Loucy (cell line): ENCODE results near the gene IL1RN.
A peak's percentile ranks its signal among the peaks of the same experiment; 100 is the strongest.

Experiments used
- H2AFZ ChIP-seq: fragments of 200-600 bp; sonication (generic); 2 replicates; pipeline ENCODE4 v1.6.0; 2016; ENCODE audit warnings: antibody characterized with exemption, mild to moderate bottlenecking, low read length, moderate library complexity
- H3F3A ChIP-seq: fragments of 200-600 bp; 2 replicates; pipeline ENCODE4 v1.6.0; 2016; ENCODE audit warnings: antibody characterized with exemption, low read depth, mild to moderate bottlenecking
- H3K27me3 ChIP-seq: fragments of 200-600 bp; sonication (generic); 2 replicates; pipeline ENCODE4 v1.6.1; 2014; ENCODE audit warnings: low read length, mild to moderate bottlenecking; ENCODE audit not compliant: insufficient read depth, poor library complexity, severe bottlenecking
- H3K36me3 ChIP-seq: fragments of 200-600 bp; sonication (generic); 2 replicates; pipeline ENCODE4 v1.6.1; 2016; ENCODE audit warnings: low read length; ENCODE audit not compliant: insufficient read depth
- H3K4me1 ChIP-seq: fragments of 200-600 bp; sonication (generic); 2 replicates; pipeline ENCODE4 v1.5.1; 2014; ENCODE audit warnings: low read length, mild to moderate bottlenecking; ENCODE audit not compliant: insufficient read depth, poor library complexity, severe bottlenecking
- H3K4me2 ChIP-seq: fragments of 200-600 bp; sonication (generic); 2 replicates; pipeline ENCODE4 v1.6.0; 2014; ENCODE audit warnings: antibody characterized with exemption, low read length, low read depth, mild to moderate bottlenecking; ENCODE audit not compliant: poor library complexity, severe bottlenecking
- H3K4me3 ChIP-seq: fragments of 200-600 bp; sonication (generic); 2 replicates; pipeline ENCODE4 v1.5.1; 2014; ENCODE audit warnings: low read length, mild to moderate bottlenecking, mixed read lengths; ENCODE audit not compliant: poor library complexity, severe bottlenecking
- H3K79me2 ChIP-seq: fragments of 200-600 bp; sonication (generic); 2 replicates; pipeline ENCODE4 v1.6.1; 2014; ENCODE audit warnings: low read length; ENCODE audit not compliant: insufficient read depth
- H3K9ac ChIP-seq: fragments of 200-600 bp; sonication (generic); 2 replicates; pipeline ENCODE4 v1.6.0; 2014; ENCODE audit warnings: mild to moderate bottlenecking, low read depth, low read length, moderate library complexity; ENCODE audit not compliant: poor library complexity, severe bottlenecking
- H3K9me2 ChIP-seq: fragments of 200-600 bp; sonication (generic); replicated peaks from 2 replicates; pipeline ENCODE4 v1.6.1; 2016; ENCODE audit warnings: low read depth, low read length, mixed read lengths
- H3K9me3 ChIP-seq: fragments of 200-600 bp; sonication (generic); 2 replicates; pipeline ENCODE4 v1.6.1; 2014; ENCODE audit warnings: mild to moderate bottlenecking, antibody characterized with exemption, low read length, low read depth; ENCODE audit not compliant: insufficient read depth
- H4K20me1 ChIP-seq: fragments of 200-600 bp; sonication (generic); 2 replicates; pipeline ENCODE4 v1.6.0; 2014; ENCODE audit warnings: antibody characterized with exemption, low read length, mild to moderate bottlenecking; ENCODE audit not compliant: insufficient read depth, poor library complexity, severe bottlenecking
- EZH2phosphoT487 ChIP-seq: fragments of 200-600 bp; IDR thresholded peaks from 2 replicates; pipeline ENCODE4 v1.6.1; 2018; ENCODE audit warnings: antibody characterized with exemption, mild to moderate bottlenecking, moderate library complexity, borderline replicate concordance
- TF ChIP-seq, protein P1 (sequence below): fragments of 200-600 bp; sonication (generic); conservative IDR thresholded peaks from 2 replicates; pipeline ENCODE4 v1.5.1; 2014; ENCODE audit warnings: mild to moderate bottlenecking, antibody characterized with exemption, low read length

Gene IL1RN

DNA sequence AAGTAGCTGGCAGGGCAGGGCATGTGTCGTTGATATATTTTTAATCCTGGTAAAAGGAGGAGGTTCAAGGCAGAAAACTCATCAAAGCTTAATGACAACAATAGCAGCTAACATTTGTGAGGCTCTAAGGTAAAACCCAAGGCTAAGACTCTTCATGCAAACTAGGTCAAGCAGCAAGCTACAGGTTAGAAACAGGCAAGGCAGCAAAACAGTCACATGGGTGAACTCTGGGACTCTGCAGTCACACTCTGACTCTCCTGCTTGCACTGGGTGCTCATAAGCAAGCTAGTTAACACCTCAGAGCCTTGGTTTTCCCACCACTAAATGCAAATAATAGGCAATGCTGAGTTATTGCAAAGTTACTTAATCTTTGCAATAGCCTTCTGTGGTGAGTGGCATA is 7.9 kb downstream of the IL1RN start:
- Histone ChIP-seq H3K79me2 (no peaks in the 10 kb centered on the region), H3K4me1 (peaks cover 13% of the 10 kb centered on the region), H3F3A (no peaks in the 10 kb centered on the region), H4K20me1 (no peaks in the 10 kb centered on the region), H3K9me2 (no peaks in the 10 kb centered on the region), H3K36me3 (no peaks in the 10 kb centered on the region), H2AFZ (no peak overlapping the region), H3K9ac (no peak overlapping the region), H3K4me3 (no peak overlapping the region), H3K9me3 (no peaks in the 10 kb centered on the region), H3K4me2 (no peak overlapping the region), H3K27me3 (no peaks in the 10 kb centered on the region)
- no peak for TF ChIP-seq EZH2phosphoT487
- TF ChIP-seq, protein P1, sequence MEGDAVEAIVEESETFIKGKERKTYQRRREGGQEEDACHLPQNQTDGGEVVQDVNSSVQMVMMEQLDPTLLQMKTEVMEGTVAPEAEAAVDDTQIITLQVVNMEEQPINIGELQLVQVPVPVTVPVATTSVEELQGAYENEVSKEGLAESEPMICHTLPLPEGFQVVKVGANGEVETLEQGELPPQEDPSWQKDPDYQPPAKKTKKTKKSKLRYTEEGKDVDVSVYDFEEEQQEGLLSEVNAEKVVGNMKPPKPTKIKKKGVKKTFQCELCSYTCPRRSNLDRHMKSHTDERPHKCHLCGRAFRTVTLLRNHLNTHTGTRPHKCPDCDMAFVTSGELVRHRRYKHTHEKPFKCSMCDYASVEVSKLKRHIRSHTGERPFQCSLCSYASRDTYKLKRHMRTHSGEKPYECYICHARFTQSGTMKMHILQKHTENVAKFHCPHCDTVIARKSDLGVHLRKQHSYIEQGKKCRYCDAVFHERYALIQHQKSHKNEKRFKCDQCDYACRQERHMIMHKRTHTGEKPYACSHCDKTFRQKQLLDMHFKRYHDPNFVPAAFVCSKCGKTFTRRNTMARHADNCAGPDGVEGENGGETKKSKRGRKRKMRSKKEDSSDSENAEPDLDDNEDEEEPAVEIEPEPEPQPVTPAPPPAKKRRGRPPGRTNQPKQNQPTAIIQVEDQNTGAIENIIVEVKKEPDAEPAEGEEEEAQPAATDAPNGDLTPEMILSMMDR = no peak

DNA sequence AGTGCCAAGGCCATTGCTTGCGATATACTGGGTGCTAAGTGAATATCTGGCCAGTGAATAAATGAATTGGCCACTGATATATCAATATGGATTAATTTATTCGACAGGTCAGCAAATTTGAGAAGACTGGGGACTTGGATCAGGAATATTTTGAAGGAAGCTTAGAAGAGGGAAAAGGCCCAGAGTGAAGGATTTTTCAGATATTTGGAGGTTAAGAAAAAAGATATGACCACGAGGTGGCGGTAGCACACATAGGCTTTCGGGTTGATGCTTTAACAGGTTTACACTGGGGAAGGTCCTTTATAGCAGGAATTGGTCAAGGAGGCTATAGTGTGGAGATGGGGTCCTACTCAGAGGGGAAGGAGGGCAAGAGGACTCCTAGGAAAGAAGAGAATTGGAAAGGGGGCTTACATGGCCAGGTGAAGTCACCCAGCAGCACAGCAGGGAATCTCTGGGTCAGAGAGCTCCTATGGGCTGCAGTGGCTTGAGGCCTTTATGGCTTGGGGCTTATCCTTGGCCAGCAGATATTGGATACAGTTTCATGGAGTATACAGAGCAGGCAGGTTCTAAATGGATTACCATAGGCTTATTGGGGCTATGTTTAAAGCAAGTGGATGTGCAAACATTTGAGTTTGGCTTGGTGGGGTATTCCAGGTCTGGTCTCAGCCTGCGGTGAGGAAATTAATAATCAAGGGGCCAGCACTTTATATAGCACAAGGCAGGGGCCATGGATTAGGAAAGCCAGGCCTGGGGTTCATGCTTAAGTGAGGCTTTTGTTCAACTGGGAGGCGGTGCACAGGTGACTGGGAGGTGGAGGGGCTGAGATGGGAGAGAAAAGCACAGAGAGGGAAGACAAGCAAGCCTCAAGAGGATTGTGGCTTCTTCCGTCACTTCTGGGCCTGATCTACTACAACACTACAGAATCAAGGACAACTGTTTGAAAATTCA is 9.7 kb downstream of the IL1RN start:
- Histone ChIP-seq H4K20me1 (no peaks in the 10 kb centered on the region), H3K79me2 (no peaks in the 10 kb centered on the region), H3K9ac (no peak overlapping the region), H3K27me3 (no peaks in the 10 kb centered on the region), H3F3A (no peaks in the 10 kb centered on the region), H3K4me1 (peaks cover 13% of the 10 kb centered on the region), H3K36me3 (no peaks in the 10 kb centered on the region), H3K9me2 (no peaks in the 10 kb centered on the region), H3K4me2 (no peak overlapping the region), H3K9me3 (no peaks in the 10 kb centered on the region), H3K4me3 (no peak overlapping the region), H2AFZ (no peak overlapping the region; the same call in 1 of the 2 replicates)
- TF ChIP-seq, protein P1 = peak; percentile 81
- TF ChIP-seq EZH2phosphoT487 = no peak

DNA sequence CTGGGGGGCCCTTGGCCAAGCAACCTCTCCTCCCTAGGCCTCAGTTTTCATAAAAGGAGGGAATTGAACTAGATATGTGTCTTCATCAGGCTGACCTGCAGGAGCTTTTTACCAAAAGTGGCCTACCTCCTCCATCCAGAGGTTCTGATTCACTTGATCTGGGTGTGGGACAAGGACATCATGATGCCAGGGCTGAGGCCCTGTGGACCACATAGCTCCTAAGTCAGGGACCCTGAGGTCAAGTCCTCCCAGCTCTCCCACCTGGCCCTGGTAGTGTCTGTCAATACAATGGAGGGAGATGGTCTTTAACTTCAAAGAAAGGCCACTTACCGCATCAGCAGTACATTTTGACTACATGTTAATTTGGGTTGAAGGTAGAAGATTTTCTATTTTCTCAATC is 10.4 kb downstream of the IL1RN start:
- Histone ChIP-seq H3K27me3 (no peaks in the 10 kb centered on the region), H3K36me3 (no peaks in the 10 kb centered on the region), H2AFZ (no peak overlapping the region), H3K79me2 (no peaks in the 10 kb centered on the region), H3K4me2 (no peak overlapping the region), H4K20me1 (no peaks in the 10 kb centered on the region), H3K9ac (no peak overlapping the region), H3K9me2 (no peaks in the 10 kb centered on the region), H3K9me3 (no peaks in the 10 kb centered on the region), H3K4me3 (no peak overlapping the region), H3F3A (no peaks in the 10 kb centered on the region), H3K4me1 (peaks cover 13% of the 10 kb centered on the region)
- no peak for TF ChIP-seq EZH2phosphoT487
- TF ChIP-seq, protein P1 = no peak
